ENCODE data around the gene CD40.

CD40 gene

GRCh38 chr20:46123482-46124245 lies 5.5 kb downstream of the CD40 start:
- no peak for DNase-seq

DNA sequence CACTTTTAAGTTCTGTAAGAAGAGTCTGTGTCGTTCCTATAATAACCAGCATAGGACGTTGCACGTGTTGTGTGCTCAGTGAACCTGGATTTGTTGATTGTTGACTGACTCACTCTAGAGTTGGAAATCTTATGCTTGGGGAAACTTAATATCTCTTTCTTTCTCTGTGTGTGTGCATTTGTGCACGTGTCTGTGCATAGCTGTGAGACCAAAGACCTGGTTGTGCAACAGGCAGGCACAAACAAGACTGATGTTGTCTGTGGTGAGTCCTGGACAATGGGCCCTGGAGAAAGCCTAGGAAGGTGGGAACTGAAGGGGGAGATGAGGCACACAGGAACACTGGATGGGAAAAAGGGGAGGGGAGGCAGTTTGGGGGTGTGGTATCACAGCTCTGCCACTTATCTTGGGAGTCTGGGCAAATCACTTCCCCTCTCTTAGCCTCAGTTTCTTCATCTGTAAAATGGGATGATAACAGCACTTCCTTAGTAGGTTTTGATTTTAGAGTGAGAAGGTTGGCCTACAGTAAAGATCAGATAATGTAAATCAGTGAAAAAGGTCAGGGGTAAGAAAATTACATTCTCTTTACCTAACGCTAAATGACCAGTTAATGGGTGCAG lies 8.4 kb downstream of the CD40 start:
- no peak for DNase-seq

DNA sequence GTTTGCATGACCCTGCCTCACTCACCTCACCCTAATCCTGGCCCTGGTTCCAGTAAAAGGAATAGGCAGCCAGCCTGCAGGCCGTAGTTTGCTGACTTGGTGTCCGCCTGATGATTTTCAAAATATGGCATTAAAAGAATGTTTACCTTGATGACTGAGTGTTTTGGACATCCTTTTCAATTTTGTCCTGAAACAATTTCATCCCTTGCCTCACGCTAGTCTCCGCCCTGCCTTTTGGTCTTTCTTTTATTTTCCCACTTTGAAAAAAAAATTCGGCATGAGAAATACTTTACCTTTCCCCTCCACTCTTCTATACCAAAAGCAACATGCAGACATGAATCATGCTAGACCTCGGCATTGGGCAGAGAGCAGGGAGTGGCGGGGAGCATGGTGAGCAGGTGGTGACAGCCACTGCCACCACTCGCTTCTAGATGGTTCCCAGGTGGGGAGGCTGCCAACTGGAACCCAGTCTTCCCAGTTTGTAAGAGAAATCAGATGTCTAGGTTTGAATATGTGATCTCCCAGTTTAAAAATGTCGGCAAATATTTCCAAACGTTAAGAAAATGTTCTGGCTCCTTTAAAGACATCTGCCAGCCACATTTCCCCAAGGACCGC lies 9.4 kb downstream of the CD40 start:
- DNase-seq: no peak

DNA sequence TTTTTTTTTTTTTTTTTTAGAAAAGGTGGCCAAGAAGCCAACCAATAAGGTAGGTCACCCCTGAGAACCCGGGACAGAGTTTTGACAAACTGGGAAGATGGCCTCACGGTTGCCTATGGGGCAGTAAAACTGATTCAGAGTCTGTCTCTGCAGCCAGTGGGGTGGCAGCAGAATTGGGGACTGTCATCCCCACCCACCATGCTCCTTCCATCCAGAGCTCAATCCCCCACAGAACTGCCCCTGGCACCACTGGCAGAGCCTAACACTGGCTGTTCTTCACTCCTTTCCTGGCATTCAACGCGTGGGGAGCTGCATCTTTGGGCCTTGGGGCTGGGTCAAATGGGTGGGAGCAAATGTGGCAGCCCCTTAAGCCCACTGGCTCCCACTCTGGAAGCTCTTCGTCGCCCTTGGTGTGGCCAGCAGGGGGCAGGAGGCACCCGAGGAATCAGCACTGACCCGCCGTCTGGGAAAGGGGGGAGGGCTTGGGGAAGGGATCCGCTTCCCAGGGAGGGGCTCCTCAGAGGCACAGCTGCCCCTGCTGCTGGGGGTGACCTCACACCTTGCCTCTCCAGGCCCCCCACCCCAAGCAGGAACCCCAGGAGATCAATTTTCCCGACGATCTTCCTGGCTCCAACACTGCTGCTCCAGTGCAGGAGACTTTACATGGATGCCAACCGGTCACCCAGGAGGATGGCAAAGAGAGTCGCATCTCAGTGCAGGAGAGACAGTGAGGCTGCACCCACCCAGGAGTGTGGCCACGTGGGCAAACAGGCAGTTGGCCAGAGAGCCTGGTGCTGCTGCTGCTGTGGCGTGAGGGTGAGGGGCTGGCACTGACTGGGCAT lies 10.4 kb downstream of the CD40 start:
- peak; percentile 40 for DNase-seq

DNA sequence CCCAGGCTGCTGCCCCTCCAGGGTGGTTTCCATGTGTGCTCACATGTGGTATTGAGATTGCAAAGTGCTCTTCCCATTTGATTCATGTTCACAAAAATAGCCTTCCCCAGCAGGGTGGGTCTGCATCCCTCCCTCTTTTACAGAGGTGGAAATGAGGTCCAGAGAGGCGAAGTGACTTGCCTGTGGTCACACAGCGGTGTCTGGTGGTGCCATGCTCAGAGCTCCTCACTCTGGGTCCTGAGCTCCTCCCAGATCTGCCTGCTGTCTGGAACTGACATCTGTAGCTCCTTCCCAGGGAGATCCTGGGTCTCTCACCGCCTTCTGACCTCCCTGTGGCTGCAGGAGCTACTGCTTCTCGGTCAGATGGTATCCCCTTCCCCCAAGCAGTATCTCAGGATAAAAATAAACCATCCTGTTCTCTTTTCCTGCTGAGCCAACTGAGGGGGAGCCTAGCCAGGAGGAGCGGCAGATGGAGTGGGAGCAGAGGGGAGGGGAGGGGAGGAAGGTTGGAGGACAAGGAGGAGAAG lies 11.9 kb downstream of the CD40 start:
- DNase-seq: no peak

- no peak for DNase-seq
These were observed 12.4 kb downstream of the CD40 start for GRCh38 chr20:46130534-46130933.

DNA sequence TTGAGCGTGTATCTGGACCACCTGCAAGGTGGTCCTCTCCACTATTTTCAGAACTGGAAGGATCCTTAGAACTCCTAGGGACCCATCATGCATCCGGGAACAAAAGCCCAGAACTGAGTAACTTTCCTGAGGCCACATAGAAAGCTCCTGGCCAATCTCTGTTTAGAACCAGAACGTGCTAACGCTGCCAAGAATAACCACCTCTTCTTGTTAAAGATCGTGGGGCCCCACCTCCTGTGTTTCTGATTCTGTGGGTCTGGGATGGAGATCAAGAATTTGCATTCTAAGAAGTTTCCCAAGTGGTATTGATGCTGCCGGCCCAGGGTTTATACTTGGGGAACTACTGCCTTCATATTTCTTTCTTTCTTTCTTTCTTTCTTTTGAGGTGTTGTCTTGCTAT lies 13.3 kb downstream of the CD40 start:
- no peak for DNase-seq

DNA sequence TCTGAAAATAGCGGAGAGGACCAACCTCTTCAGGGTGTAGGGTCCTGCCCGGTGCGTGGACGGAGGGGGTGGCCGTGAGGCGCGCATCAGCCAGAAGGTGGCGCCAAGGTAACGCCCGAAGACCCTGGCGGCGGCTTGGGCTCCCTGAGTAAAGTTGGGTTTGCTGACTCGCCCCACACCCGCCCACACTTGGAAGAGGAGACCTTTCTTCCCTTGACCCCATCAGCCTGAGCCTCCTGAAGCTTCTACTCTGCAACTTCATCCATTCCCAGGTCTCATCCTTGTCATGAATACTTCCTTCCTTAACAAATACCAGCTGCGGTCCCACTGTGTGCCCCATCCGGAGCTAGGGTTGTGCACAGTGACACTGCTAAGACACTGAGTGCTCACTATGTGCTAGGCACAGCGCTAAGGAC lies 14.6 kb downstream of the CD40 start:
- peak; percentile 82 for DNase-seq

GRCh38 chr20:46133886-46134654 lies 16.0 kb downstream of the CD40 start:
- no peak for DNase-seq

DNA sequence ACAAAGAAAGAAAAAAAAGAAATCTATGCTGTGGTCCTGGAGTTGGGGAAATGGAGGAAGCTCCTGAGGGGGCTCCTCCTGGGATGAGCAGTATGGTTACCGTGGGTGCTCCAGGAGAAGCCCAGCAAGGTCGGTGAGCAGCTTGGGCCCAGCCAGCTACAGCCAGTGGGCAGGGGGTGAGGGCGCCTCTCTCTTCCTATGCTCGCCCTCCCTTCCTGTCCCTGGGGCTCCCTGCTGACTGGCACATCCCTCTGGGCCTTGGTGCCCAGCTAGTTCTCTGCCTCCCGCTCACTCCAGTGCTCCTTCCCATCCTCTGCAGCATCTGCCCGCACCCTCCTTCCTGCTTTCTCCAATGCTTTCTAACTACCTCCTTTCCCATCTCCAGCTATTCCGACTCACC lies 16.6 kb downstream of the CD40 start:
- DNase-seq: no peak

DNA sequence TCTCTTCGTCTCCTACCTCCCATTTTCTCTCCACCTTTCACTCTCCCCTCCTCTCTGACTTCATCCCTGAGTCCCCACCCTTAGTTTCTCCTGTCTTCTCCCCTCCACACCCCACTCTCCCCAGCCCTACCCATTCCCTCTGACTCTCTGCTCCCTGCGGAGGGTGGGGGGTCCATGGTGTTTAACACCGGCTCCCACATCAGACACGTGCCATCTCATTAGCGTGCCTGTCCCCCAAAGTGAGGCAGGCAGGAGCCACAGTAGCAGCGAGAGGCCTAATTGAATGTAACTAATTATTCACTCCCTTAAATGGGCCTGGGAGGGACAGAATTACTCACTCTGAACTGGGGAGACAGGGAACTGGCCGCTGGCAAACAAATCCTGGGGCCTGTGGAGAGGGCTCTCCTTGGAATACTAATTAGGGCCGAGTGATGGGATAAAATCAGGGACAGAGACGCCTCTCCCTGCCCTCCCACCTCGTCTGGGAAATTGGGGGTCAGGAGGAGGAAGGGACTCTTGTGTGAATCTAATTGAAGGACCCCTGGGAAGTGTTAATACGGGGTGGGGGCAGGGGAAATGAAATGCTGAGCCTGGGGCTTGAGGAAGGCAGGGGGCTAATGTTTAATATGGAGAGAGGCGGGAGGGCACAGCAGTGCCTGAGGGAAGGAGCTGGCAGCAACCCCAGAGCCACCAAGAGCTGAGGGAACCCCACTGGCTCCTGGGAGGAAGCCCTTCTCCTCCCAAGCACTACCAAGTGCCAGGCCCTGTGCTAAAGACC lies 17.9 kb downstream of the CD40 start:
- no peak for DNase-seq

GRCh38 chr20:46137816-46138215 lies 19.7 kb downstream of the CD40 start:
- DNase-seq: no peak

DNA sequence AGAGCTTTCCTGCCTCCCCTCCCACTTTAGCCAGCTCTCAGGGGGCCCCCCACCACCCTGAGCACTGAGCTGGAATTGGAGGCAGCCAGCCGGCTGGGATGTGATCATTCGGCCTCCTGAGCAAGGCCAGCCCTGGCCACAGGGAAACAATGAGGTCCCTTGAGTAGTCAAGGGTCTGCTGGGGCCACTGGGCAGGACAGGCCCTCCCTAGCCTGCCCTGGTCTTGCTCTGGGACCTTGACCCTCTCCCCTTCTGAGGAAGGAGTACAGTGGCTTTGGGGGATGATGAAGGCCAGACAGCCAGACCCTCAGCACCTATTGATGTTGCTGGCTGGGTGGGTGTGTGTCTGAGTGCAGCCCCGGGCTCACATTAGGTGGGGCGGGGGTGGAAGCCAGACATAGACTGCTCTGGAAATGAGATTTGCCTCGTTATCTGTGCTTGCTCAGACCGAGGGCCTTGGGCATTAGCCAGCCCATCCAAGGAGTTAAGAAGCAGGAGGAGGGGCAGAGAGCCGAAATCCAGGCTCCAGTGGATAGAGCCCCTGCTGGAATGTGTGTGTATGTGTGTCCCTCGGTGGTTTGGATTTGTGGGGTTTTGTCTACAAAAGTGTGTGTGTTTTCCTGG lies 21.3 kb downstream of the CD40 start:
- DNase-seq: no peak

GRCh38 chr20:46139908-46140482 lies 21.9 kb downstream of the CD40 start:
- DNase-seq: no peak

GRCh38 chr20:46142124-46142523 lies 24.0 kb downstream of the CD40 start:
- DNase-seq: no peak

DNA sequence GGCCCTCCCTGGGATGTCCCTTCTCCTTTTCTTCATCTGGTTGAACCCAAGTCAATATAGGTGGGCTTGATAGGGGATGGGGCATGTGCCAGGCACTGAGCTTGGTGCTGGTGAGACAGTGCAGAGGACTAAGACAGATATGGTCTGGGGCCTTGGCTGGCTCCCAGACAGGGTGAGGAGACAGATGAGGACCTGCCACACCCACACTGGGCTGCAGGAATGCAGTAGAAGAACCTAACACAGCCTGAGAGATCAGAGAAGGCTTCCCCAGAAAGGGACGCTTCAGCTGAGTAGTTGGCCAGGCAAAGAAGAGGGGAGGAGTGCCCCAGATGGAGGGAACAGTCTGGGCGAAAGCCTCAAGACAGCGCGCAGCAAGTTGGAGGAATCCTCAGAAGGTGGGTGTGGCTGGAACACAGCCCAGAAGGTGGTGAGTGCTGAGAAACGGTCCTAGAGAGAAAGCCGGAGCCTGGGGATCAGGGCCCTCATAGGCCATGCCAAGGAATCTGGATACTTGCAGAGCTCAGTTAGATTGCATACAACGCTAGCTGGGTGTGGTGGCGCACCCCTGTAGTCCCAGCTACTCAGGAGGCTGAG lies 26.4 kb downstream of the CD40 start:
- no peak for DNase-seq

GRCh38 chr20:46145713-46146112 lies 27.6 kb downstream of the CD40 start:
- DNase-seq: no peak

DNA sequence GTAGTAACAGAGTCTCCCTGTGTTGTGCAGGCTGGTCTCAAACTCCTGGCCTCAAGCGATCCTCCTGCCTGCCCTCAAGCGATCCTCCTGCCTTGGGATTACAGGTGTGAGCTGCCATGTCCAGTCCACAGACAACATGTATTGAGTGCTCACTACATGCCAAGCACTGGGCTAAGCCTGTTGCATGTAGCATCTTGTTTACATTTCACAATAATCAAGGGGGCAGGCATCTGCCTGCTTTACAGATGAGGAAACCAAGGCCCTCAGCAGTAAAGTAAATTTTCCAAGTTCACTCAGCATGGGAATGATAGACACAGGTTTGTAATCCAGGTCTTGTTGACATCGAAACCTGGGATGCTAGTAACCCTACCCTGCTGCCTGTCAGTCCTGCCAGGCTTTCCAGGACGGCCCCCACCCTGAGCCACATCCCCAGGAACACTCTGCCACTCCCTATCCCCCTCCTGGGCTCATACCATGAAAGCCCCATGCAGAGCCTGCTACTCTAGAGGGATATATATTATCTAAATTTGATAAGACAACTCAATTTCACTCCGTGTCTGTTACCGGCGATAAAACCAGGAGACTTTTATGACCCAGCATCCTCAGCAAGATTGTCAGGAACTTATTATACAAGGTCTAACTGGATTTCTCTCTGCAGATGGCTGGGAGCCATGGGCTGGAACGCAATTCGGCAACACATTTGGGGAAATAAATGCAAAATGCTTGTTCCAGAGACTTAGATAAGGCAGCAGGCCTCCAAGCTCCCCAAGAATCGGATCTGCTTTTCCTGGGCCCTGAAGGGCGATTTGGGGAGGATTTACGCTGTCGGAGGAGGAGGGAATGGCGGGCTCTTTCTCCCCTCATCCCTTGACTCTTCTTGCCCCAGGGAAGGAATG lies 30.4 kb downstream of the CD40 start:
- no peak for DNase-seq

GRCh38 chr20:46150943-46151342 lies 32.8 kb downstream of the CD40 start:
- no peak for DNase-seq
